HUDEP-2 (cell line): ENCODE data around the gene PGPEP1.

Experiments
- DNase-seq, 76 experiments: peaks; one replicate each; lab custom pipeline; 2025; ENCODE audit not compliant: unreplicated experiment in 76 of 76; lab: John Stamatoyannopoulos, UW

Gene PGPEP1

DNA sequence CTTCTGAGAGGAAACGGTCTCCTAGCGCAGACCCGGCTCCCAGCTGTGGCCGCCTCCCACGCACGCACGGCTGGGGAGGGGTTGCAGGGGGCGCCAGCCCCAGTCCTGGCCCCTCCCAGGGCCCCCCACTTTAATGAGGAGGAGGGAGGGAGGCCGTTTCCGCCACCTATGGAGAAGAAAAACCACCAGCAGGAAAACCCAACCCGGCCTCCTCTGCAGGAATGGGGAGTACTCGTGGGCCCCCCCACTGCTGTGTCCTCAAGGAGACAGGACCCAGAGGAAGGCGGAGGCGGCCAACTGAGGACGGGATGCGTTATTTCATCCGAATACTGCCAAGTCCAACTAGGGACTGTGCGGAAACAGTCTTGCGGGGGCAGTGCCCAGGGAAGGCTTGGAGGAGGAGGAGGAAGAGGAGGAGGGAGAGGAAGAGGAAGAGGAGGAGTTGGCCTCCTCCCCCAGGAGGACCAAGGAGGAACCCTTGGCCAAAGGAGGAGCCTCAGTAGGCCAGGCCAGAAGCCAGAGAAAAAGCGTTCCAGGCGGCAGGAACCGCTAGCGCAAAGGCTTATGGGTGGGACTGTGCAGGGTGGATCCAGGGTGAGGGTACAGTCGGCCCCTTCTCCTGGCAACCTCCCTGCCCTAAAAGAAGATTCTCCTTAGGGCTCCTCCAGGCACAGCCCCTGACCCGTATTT is 74.9 kb downstream of the PGPEP1 start:
- peak in 71 of 76 experiments; percentile 32 to 89 (median 73) for DNase-seq

DNA sequence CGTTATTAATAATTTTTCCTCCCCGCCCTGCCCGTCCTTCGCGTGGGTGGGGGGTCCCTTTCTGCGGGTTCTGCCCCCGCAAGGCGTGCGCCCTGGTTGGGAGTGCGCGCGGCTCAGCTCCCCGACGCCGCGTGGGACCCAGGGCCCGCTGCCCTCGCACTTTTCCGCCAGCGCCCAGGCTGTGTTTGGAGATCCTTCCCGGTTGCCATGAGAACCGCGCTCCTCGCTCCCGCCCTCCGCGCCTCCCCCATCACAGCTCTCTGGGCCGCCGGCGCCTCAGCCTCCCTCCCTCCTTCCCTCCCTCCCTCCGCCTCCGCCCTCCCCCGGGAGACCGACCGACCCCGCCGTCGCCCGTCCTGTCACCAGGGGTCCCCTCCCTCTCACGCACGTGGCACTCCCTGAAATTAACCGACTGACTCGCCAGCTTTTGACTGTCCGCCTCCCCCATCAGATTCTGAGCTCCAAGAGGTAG is 76.4 kb downstream of the PGPEP1 start:
- peak in 74 of 76 experiments; percentile 71 to 98 (median 94) for DNase-seq

DNA sequence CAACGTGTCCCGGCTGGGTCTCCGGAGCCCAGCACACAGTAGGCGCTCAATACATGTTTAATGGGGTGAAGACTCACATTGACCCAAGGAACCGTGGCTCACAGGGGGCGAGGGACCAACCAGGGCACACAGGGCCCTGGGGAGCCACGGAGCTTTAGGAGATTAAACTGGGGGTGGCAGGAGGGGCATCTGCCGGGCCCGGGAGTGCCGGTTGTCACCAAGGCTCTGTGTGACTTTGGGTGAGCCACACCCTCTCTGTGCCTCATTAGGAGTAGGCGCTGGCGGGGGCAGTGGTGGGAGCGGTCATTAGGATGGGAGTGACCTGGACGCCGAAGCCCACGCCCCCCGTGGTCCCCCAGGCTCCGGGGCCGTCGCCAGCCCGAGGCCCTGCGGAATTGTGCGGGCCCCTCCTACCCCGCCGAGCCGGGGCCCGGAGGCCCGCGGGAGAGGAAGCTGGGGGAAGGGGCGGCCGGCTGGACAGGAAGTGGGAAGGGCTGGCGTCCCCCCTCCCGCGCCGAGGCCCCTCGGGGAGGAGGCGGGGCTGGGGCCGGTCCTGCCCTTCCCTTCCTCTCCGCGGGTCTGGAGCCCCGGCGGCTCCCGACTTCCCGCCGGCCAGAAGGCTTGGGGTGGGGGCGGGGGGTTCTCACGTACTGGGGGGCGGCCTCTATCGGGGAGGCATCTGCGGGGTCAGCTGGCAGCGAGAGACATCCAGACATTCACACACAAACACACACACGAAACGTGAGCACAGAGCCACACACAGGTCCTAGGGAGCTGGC is 77.0 kb downstream of the PGPEP1 start:
- peak in 71 of 76 experiments; percentile 50 to 98 (median 84) for DNase-seq

DNA sequence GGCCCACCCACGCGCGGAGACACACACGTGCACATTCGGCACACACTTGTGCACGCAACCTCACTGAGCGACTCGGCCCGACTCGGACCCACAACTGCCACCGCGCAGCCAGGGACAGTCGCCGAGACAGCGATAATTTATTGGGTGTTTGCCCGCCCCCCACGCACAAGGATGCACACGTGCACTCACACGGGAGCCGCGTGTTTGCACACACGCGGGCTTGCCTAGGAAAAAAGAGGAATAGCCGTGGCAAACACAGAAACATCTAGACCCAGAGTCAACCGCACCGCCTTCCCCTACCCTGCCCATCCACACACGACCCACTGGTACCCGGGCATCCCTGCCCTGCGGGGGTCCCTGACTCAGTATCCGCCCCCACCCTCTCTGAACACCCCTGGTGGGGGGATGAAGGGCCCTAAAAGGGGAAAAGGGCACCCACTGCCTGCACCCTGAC is 77.7 kb downstream of the PGPEP1 start:
- DNase-seq = peak in 25 of 76 experiments; percentile 30 to 73 (median 57)

DNA sequence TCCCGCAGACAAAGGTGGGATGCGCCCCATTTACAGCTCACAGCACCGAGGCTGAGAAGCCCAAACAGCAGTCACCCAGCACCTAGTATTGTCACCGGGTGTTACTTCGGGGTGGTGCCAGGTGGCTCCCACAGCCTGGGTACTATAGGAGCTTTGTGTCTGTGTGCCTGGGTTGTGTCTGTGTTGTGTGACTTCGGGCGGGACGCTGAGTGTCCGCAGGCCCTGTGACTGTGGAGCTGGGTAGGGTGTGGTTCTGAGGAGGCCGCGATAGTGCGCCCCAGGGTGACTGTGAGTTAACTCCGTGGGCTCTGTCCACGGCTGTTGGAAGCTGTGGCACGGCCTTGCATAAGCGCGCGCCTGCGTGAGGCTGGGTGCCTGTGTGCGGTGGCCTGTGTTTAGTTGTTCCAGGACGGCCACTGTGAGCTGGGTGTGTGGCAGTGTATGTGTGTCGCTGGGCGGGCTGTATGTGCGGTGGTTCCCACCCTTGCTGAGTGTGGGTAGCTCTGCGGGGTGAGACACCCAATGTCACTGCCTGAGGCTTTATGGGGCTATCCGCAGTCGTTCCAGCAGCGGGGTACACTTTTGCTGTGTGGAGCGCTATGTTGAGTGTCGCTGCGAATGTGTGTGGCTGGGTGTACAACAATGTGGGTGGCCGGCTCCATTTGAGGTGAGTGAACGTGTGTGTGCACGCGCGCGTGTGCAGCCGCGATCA is 78.2 kb downstream of the PGPEP1 start:
- DNase-seq = peak in 58 of 76 experiments; percentile 39 to 98 (median 69)

DNA sequence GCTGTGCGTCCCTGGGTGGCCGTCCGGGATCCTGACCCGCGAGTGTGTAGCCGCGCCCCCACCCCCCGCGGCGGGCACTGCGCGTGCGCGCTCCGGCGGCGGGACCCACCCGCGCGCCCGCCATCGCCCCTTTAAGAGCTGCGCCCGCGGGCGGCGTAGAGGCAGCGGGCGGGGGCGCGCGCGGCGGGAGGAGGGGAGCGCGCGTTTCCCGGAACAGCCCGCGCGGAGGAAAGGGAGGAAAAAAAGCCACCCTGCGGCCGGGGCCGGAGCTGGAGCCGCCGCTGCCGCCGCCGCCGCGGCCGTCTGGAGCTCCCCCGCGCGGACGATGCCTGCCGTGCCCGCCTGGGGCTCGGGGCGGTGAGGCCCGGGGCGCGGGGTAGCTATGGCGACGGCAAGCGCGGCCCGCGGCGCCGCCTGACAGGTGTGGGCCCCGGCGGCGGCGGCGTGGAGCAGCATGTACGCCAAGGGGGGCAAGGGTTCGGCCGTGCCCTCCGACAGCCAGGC is 78.8 kb downstream of the PGPEP1 start, which contains the start of gene SSBP4:
TSS of gene SSBP4 (plus strand) at position 204 of the 504 bp plus-strand sequence. CDS start at position 455, 251 bp downstream.
- peak in 69 of 76 experiments; percentile 39 to 90 (median 78) for DNase-seq
